CD1c-positive myeloid dendritic cell (primary cell): ENCODE data around the gene PCSK4.
"Not testable (repeated sequence)": the region's sequence is repeated elsewhere in the genome, so short reads cannot be mapped to it uniquely, and the experiment has no call there.

ENCODE experiments used
- DNase-seq: peaks from one replicate; pipeline ENCODE4 v3.0.0-alpha.2; 2016; ENCODE audit errors: extremely low spot score

PCSK4 gene

DNA sequence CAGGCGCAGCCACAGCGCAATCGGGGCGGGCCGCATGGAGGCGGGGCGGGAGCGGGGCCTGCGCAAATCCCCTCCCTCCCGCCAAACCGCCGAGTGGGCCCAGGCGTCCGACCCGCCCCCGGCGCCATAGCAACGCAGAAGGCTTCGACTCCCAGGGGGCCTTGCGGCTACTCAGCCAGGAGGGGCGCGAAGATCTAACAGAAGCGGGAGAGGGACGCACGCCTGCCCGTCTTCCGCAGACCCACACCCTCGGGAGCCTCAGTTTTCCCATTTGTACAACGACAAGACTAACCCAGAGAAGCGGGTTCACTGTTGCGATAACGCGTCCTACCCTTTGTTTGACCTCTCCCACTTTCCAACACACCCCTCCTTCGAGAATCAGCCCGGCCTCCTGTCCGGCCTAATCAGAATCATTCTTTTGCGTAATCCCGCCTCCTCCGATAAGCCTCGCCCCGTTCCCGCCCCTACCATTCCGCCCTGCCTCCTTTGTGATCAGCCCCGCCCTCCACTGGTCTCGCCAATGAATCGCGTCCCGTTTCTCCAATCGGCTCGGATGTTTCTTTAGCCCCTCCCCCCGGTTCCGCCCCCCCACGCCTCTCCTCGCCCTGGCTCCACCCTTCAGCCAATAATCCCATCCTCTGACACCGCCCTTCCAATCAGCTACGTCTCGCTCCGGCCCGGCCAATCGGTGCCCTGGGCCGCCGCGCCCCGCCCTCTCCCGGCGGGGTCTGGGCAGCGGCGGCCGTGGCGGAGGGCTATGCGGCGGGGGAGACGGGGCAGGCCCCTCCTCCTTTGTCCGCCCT is at the start of gene PCSK4:
TSS of gene PCSK4 (minus strand) at position 40 of the 803 bp plus-strand sequence. CDS start at position 36, 4 bp downstream.
- DNase-seq, result peak; percentile 99

DNA sequence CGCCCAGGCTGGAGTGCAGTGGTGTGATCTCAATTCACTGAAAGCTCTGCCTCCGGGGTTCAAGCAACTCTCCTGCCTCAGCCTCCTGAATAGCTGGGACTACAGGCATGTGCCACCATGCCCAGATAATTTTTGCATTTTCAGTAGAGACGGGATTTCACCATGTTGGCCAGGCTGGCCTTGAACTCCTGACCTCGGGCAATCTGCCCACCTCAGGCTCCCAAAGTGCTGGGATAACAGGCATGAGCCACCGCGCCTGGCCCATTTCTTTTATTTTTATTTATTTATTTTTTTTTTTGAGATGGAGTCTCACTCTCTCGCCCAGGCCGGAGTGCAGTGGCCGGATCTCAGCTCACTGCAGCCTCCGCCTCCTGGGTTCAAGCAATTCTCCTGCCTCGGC is 49.6 kb upstream of the PCSK4 start:
- not testable (repeated sequence) for DNase-seq

DNA sequence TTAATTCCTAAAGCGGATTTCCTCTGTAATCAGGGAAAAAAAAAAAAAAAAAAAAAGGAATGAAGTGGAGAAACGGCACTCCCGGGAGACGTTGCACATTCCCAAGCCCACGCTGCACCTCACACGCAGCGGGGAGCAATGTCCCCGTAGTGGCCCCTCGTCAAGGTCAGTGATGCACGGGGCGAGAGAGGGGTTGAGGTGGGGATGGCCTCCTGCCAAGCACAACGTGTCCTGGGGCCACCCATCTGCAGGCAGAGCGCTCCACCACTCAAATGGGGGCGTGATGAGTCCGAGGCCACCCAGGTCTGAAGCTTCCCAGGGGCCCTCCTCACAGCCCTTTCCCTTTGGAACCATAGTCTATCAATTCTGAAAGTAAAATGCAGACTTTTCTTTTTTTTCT is 48.8 kb upstream of the PCSK4 start:
- DNase-seq, result no peak

DNA sequence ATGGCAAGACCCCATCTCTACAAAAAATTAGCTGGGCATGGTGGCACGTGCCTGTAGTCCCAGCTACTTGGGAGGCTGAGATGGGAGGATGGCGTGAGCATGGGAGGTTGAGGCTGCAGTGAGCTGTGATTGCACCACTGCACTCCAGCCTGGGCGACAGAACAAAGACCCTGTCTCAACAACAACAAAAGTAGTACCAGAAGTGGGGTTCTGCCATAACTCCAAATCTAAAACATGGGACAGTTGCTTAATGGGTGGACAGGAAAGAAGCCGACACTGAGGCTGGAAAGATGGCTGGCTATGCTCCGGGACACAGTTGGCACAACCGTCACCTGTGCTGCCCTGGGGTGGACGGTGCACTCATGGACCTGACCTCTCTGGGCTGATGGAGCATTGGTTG is 45.5 kb upstream of the PCSK4 start:
- not testable (repeated sequence) for DNase-seq

DNA sequence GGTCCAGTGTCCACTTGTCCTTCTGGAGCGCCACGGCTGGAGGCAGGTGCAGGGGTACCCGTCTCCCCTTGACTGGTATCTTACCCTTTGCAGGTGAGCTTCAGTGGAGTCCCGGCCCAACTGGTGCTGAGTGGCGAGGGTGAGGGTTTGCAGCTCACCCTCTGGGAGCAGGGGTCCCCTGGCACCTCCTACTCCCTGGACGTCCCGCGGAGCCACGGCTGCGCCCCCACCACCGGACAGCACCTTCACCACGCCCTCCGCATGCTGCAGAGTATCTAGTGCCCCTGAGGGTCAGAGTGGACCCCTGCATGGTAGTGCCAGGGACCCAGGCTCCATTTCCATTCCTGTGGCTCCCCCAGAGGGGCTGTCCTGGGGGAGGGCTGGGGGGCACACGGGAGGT is 44.8 kb upstream of the PCSK4 start:
- DNase-seq, result no peak

DNA sequence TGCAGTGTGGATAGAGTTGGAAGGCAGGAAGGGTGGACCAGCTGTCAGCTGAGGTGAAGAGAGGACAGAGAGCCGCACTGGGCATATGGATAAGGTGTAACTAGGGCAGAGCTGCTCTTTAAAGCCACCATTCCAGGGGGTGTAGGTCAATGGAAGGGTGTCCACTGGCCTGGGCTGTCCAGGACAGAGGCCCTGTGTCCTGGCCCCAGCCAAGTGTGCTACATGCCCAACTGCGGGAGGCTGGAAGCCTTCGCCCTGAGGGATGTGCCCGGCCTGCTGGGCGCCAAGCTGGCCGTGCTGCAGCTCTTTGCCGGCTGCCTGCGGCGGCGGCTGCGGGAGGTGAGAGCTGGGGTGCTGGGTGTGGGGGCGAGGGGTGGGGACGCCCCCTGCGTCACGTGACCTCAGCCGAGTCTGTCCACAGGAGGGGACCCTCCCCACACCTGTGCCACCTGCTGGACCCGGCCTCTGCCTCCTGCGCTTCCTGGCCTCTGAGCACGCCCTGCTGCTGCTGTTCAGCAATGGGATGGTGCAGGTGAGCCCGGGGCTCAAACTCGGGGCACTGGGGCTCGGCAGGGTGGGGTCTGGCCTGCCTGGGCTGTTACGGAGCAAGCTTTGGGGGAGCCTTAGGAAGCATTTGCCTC is 43.5 kb upstream of the PCSK4 start:
- no peak for DNase-seq

DNA sequence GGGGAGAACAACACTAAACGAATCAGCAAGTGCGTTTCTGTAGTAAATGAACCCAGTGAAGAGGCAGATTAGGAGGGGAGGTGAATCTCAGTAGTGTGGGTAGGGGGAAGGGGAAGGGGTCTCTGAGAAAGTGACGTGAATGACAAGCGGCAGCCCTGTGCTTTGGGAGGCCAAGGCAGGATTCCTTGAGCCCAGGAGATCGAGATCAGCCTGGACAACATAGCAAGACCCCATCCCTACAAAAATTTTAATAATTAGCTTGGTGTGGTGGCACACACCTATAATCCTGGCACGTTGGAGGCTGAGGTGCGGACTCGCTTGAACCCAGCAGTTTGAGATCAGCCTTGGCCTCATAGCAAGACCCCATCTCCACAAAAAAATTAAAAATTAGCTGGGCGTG is 41.9 kb upstream of the PCSK4 start:
- DNase-seq, result no peak

DNA sequence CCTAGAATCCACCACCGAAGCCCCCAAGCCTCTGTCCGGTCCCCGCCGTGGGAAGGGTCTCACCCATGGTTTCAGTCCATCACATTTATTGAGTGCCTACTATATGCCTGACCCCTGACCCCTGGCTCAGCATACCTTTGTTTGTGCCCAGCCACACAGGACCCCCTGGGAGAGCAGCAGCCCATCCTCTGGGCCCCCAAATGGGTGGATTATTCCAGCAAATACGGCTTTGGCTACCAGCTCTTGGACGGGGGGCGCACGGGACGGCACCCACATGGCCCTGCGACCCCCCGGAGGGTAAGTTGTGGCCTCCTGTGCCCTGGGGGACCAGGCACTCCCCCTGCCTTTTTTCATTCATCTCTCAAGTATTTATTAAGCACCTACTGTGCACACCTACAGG is 41.4 kb upstream of the PCSK4 start:
- no peak for DNase-seq

DNA sequence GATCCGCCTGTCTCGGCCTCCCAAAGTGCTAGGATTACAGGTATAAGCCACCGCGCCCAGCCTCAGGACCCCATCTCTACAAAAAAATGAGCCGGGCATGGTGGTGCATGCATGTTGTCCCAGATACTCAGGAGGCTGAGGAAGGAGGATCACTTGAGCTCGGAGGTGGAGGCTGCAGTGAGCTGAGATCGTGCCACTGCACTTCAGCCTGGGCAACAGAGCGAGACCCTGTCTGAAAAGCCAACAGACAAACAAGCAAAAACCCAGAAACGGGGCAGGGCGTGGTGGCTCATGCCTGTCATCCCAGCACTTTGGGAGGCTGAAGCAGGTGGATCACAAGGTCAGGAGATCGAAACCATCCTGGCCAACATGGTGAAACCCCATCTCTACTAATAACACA is 40.7 kb upstream of the PCSK4 start:
- DNase-seq, result not testable (repeated sequence)

DNA sequence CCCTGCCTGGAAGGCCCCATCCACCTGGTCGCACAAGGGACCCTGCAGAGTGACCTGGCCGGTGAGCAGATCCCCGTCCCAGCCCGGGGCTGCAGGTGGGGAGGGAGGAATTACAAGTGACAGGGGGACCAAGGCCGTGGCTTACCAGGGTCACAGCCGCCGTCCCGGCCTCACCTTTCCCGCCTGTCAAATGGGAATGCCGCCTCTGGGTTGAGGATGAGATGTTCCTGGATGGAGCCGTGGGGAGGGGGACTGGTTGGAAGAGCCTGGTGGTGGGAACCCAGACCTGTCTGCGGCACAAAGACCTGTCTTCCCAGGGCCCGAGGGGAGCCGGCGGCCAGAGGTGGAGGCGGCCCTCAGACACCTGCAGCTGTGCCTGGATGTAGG is 39.3 kb upstream of the PCSK4 start:
- no peak for DNase-seq

DNA sequence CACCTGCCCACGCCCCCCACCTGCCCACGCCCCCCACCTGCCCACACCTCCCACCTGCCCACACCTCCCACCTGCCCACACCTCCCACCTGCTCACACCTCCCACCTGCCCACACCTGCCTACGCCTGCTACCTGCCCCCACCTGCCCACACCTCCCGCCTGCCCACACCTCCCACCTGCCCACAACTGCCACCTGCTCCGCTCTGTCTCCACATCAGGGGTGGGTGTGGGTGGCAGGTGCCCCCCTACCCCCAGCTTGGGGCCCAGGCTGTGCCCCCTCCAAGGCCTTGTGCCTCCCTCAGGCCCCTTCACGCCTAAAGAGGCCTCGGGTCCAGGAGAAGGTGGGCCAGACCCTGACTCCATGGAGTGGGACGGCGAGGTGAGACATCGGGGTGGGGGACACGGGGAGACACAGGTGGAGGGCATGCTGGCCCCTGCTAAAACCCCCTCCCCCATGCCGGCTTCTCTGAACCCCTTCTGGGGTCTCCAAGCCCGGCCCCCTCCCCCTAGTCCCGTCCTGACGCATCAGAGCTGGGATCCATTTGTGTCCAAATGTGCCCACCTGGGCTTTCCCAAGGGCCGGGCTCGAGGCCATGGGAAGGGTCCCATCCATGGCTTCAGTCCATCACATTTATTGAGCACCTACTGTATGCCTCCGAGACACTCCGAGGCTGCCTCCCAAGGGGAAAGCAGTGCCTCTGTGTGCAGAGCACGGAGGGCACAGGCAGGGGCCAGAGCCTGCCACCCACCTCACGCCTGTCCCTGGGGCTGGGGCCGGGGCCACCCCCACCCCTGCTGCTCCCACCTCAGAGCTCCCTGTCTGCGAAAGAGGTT is 38.7 kb upstream of the PCSK4 start:
- DNase-seq, result no peak

DNA sequence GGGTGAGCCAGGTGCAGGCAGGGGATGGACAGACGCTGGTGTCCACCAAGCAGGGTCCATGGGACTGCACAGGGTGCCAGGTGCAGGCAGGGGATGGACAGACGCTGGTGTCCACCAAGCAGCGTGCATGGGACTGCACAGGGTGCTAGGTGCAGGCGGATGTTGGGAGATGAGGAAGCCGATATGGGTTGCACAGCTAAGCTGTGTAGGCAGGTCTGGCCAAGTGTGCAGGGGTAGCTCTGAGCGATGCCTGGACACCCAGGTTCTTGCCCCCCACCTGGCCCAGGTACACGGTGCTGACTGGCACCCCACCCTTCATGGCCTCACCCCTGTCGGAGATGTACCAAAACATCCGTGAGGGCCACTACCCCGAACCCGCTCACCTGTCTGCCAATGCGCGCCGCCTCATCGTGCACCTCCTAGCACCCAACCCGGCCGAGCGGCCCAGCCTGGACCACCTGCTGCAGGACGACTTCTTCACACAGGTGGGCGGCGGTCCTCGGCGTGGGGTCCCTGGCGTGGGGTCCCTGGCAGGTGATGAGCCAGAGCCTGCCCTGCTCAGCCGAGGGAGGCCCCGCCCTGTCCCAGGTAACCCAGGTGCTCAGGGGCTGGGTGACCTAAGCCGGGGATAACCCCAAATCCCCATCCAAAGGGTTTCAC is 37.6 kb upstream of the PCSK4 start:
- no peak for DNase-seq

DNA sequence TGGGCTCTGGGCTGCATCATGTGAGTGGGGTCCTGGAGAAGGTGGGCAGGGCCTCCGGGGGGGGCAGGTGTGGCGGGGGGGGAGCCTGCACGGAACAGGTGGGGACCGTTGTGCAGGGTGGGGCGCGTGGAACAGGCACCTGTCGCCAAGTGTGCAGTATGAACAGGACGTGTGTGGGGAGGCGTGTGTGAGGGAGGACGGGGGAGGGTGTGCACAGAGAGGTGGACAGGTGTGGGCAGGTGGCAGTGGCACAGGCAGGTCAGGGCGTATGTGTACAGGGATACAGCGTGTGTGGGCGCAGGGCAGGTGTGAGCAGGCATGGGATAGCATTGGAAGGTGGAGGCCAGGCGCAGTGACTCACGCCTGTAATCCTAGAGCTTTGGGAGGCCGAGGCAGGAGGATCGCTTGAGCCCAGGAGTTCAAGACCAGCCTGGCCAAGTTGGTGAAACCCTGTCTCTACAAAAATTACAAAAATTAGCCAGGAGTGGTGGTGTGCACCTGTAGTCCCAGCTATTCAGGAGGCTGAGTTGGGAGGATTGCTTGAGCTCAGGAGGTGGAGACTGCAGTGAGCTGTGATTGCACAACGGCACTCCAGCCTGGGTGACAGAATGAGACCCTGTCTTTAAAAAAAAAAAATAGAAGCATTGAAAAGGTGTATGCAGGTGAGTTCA is 37.0 kb upstream of the PCSK4 start:
- DNase-seq, result no peak

DNA sequence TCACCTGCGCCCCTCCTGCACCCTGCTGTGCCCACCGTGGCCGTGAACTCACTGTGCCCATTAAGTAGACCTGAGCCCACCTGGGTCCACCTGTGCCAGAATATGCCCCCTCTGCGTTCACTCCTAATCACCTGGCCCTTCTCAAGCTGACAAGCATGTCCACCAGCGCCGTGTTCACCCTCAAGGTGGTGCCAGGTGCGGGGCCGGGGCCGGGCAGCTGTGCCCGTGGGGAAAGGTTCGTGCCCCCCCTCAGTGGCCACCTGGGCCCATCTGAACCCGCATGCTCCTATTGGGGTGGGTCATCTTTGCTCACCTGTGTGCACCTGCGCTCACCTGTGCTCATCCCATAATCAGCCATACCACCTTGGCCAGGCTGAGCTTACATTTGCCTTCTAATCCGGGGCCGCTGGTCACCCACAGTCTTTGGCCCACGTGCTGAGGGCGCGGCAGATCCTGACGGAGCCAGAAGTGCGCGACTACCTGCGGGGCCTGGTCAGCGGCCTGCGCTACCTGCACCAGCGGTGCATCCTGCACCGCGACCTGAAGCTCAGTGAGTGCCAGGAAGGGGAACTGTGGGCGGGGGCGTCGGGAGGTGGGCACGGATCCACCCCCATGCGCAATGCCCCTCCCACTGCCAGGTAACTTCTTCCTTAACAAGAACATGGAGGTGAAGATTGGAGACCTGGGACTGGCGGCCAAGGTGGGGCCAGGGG is 36.1 kb upstream of the PCSK4 start:
- no peak for DNase-seq

DNA sequence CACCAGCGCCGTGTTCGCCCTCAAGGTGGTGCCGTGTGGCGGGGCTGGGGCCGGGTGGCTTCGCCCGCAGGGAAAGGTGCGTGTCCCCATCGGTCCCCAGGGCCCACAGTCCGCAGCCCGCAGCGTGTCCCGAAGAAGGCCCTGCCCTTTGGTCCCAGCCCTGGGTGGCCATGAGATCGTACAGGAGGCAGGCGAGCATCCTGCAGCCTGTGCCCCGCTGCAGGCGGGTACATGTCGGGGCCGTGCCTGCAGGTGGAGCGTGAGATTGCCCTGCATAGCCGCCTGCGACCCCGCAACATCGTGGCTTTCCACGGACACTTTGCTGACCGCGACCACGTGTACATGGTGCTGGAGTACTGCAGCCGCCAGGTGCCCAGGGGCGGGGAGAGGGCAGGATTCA is 35.2 kb upstream of the PCSK4 start:
- no peak for DNase-seq

DNA sequence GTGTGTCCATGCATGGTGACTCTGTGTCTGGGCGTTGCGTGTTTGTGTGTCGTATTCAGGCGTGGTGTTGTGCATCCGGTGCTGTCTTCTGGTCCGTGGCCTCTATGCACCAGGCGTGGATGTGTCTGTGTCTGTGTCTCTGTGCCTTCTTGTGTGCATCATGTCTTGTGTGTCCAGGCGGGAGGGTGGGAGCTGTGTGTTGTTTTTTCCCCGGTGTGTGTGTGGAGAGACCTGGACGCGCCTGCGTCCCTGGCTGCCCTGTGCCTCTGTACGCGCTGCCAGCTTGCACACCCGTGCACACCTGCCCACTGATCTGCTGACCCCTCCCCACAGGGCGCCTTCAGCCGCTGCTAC is 34.8 kb upstream of the PCSK4 start:
- no peak for DNase-seq

DNA sequence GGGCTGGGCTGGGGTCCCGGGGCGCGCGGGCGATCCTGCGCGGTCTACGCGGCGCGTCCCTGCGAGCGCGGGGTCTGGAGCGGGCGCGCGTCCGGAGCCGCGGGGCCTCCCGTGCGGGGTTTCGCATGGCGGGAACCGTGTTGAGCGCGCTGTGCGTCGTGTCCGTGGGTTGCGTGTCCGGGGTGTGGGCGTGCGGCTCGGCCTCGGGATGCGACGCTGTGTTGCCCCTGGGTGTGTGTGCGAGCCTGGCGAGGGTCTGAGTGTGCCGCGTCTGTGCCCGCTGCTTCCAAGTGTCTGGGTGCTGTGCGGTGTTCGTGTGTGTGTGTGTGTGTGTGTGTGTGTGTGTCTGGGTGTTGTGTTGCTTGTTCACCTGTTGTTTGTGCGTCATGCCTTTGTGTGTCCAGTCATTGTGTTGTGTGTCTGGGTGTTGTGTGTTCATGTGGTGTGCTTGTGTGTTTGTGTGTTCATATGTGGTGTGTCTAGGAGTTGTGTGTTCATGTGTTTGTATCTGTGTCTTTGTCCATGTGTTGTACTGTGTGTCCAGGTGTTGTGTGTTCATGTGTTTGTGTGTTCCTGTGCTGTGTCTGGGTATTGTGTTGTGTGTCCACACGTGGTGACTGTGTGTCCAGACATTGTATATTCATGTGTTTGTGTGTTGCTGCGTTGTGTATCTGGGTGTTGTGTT is 34.3 kb upstream of the PCSK4 start:
- DNase-seq, result no peak

DNA sequence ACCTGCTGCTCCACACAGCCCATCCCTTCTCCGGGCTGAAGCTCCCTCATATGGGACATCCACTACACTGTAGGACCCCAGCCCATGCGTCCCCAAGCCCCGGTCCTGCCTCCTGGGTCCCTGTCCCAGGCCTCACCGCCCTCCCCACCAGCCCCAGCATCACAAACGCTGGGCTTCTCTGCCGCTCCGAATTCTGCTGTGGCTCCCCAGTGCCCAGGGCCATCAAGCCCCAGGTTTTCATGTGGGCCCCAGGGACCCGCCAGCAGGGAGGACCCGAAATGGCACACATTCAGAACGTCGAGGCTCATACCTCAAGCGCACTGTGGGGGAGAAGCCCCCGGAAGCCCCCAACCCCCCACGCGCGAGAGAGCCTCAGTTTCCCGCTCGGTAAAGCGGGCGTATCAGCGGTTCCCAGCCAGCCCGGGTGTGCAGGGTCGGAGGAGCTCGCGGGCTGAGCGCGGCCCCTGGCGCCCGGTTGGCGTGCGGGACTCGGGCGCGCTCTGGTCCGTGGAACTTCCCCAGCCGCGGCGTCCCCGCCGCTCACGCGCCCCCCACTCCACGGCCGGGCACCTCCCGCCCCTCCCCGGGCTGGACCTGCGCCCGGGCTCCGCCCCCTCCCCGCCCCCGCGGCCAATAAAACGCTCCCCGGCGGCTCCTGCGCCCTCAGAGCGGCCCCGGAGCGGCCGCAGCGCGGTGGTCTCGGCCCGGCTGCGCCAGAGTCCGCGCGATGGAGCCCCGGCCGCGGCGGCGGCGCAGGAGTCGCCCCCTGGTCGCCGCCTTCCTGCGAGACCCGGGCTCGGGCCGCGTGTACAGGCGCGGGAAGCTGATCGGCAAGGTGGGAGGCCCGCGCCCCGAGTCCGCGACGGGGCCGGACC is 33.5 kb upstream of the PCSK4 start, which contains the start of gene PLK5:
TSS of gene PLK5 (plus strand) at position 666 of the 875 bp plus-strand sequence. CDS start 2,920 bp downstream, outside the sequence.
- DNase-seq, result no peak

DNA sequence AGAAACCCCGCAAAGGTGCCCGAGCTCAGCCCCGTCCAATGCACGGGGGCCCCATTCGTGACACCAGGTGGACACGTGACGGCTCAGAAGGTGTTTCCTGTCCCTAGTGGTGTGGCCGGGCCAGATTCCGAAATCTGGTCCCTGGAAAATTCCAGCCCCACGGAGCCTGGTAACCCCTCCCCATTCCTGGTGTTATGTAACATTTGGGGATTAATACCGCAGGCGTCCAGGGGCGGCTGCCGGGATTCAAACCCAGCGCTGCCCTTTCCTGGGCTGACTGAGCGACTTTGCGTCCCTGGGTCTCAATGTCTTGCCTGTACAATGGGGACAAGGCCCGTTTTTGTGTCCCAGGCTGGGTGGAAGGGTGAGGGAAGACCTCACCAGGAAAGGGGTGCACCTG is 32.7 kb upstream of the PCSK4 start:
- no peak for DNase-seq
